Activated gamma-delta T cell treated with anti-CD3 and anti-CD28 coated beads, Interleukin-2, amount 50 U/mL, for 16 hours (primary cell): Measurements from ENCODE around the gene ZNF804A.

Experiments used
- DNase-seq: peaks from one replicate; pipeline ENCODE4 v3.0.0-alpha.2; 2020; ENCODE audit warnings: low read depth

ZNF804A gene

DNA sequence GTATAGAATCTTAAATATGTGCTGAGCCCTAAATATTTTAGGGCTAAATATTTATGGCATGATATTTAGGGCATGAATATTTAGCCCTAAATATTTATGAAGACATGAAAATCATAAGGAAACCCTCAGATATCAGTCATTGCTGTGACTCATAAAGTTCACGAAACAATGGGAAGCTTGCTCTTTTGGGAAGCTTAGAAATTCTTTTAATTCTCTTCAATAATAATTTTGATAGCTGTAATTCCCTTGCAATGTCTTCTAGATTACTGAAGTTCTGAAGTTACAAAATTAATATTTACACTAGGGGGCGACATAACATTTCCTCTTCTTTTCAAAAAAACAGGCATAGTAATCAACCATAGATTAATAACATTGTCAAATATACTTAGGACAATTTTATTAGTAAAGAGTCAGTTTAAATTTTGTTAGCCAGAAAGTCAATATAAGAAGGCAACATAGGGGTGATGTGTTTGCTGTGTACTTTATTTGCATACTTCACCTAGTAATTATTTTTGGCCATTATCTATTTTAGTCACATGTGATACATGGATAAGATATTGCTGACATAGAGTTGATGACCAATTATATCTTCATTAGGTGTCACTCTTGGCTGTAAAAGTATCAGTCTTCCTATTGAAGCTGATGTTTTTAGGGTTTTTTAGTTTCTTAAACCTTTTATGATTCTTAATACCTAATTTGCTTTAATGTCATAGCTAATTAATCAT, 13.2 kb downstream of the ZNF804A start:
- no peak for DNase-seq

DNA sequence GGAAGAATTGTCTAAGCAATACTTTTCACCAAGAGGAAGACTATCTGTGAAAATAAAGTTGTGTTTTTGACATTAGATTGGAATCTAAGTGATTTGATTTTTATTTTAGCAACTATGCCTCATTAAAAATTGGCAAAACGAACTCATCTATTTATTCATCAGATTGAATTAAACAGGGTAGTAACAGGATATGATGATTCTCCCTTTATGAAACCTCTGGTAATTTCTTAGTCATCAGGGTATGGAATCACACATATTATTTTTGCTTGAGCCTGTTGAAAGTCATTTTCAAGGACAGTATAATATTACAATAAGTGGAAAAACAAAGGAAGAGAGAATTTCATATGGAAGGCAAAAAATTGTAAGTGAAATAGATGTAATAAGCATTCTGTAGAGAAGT, 22.0 kb downstream of the ZNF804A start:
- no peak for DNase-seq

DNA sequence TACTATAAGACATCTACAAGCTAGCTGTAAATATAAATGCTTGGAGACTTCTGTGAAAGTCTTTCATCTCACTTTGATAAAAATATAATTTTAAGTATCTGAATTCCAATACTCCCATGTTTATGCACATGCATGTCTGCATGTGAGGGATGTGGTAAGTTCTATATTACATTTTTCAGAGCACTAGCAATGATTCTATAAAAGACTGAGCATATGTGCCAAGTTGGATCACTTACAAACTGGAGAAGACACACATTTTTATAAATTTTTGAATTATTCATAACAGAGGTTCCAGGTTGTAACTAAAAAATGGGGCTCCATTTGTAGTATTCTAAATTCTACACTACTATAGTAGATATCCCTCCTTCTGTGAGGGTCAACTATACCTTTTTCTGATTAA, 26.0 kb downstream of the ZNF804A start:
- no peak for DNase-seq

DNA sequence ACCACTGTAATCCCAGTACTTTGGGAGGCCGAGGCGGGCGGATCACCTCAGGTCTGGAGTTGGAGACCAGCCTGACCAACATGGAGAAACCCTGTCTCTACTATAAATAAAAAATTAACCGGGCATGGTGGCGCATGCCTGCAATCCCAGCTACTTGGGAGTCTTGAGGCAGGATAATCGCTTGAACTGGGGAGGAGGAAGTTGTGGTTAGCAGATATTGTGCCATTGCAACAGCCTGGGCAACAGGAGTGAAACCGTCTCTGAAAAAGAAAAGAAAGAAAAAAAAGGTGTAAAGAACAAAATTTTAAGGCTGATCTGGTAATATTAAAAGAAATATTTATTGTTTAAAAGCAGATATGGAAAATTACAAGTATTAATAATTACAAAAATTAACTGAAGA, 29.7 kb downstream of the ZNF804A start:
- no peak for DNase-seq

DNA sequence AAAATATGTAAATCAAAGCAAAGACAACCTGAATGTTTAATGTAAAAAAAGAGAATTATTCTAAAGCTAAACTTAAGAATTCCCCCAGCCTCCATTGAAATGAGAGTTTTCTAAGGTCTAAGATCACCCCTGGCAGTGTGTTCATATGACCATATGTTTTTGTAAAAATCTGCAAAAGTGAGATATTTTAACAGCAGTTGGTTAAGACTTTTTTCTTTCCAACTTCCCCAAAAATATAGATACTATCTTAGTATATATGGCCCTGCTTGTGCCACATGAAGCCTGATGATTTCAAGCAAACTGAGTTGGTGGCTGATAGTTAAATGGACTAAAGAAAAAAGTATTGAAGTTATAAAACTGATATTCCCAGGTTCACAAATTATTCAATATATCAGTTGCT, 35.4 kb downstream of the ZNF804A start:
- DNase-seq = no peak

DNA sequence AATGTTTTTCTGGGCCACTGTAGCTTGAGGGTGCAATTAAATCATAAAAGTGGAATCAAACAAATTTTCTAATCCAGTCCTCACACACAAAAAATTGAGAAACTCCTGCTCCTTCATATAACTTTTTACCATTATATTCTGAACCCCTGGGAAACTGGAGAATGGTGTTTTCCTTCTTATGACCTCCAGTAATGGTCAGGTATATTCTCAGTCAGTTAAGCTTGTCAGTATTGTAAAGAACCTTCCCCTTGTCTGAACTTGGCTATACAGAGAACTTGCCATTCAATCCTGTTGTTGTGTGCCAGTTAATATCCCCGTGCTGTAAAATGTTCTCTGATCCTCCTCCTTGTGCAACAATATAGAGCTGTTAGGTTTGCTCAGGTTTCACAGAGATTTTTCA, 39.5 kb downstream of the ZNF804A start:
- no peak for DNase-seq

DNA sequence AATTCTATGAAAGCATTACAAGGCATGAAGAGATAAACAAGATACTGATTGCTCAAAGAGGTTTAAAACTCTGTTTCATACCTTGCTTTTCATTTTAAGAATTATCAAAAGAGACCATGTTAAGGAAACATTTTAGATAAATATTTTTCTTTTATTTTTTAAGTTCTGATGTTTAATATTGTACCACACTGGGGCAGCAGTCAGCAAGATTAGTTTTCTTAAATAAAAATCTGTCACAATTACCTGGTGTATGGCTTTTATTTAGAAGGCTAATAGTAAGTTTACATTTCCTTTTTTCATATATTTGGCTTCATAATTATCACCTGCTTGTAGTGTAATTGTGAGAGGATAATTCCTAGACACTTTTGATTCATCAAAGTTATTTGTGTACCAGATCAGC, 46.4 kb downstream of the ZNF804A start:
- DNase-seq = no peak

DNA sequence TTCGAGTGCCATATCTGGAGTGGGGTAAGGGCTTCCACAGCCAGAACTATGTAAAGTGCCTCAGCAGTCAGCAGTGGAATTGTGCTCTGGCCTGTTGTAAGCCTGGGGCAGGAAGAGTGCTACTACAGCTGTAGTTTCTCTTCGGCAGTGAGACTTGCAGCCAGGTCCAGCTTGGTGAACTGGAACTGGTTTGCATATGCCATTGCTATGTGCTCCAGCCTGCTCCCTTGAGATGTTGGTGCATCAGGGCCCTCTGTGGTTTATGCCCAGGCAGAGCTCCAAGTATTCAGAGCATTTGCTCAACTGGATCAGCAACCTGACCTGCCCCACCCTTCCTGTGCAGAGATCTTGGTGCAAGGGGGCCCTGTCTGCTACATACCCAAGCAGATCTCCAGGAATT, 47.8 kb downstream of the ZNF804A start:
- no peak for DNase-seq

DNA sequence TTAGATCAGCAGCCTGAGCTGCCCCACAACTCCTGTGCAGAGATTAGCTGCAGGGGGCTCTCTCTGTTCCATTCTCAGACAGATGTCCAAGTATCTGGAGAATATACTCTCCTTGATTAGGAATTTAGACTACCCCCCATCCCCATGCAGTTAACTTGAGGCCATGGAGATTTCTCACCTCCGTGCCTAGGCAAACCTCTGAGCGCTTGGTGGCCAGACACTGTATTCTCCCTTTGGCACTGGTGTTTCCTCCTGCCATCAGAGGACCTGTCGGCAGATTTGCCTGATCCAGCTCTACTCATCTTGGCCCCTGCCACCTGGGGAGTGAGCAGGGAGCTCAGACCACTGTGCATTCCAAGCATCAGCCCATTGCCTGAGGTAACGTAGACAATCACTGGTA, 48.3 kb downstream of the ZNF804A start:
- no peak for DNase-seq

DNA sequence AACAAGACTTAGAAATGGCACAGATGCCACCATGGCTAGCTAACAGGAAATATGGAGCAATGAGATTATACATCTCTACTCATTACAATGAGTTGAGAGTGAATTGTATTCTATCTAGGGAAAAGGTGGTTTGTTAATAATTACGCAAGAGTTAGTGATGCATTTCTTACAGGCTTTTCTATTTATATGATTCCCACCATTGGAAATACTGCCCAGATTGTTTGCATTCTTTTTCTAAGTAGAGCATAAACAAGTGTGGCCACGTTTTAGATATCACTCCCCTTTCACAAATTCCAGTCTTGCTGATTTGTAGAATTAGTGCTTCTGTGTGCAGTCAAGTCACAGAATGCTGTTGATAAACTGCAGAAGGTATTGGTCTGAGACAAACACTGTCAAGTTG, 56.6 kb downstream of the ZNF804A start:
- DNase-seq = no peak

DNA sequence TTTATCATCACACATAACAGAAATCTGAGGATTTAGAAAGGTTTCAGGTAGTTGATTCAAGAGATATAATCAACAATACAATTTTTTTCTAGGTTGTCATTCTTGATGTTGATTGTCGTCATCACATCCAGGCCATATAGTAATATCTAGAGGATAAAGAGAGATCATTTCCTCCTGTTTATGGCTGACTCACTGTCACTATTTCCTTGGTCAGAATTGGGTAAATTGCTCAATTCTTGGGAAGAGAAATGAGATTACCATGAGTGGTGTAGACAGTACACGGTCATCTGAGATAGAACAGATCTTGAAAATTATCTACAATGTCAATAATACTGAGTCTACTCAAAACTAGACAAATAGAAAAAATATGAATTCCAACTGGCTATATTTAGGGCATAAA, 78.8 kb downstream of the ZNF804A start:
- no peak for DNase-seq

DNA sequence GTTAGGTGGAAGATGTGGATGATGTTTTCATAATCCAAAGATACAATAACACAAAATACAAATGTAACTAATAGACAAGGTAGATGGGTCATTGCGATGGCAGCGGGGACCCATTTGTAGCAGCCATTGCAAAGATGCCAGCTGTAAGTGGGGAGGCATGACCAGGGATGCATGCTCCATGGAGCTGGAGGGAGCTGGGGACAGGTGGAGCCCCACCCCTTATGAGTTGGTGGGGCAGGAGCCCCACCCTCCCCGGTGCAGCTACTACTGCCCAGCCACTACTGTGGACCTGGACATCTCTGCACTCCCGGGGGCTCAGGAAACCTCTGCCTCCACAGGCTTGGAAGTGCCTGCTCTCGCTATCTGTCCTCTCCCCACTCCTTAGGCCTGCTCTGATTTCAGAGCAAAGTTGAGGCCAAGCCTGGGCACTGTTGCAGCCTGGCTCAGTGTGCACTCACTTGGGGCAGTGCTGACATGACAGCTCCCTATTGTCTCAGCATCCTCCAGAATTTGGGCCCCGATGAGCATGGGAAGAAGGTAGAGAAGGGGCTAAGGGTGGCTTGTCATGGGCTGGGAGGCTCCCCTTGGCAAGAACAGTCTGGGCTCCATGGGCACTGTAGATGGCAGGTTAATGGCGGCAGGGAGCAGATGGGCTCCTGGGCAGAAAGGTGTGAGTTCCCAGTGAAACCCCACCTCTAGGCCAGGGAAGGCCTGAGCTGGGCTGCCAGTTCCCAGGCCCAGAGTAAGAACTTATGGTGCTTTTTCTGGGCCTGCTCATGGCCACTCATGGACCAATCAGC, 81.1 kb downstream of the ZNF804A start:
- no peak for DNase-seq

DNA sequence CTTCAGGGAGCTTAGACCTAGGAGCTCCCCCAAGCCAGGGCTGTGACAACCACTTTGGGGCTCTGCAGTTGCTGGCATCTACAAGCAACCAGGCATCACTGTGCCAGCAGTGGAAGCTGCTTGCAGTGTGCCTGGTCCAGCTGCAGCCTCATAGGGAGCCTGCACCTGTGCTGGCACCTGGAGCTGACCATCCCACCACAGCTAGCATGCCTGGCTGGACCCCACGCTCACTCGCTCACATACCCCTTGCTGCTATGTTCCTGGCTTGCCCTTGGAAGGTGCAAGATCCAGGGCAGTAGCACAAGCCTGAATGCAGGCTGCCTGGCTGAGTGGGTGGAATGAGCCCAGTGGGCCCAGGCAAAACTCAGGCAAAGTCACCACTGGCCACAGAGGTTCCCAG, 82.5 kb downstream of the ZNF804A start:
- no peak for DNase-seq

DNA sequence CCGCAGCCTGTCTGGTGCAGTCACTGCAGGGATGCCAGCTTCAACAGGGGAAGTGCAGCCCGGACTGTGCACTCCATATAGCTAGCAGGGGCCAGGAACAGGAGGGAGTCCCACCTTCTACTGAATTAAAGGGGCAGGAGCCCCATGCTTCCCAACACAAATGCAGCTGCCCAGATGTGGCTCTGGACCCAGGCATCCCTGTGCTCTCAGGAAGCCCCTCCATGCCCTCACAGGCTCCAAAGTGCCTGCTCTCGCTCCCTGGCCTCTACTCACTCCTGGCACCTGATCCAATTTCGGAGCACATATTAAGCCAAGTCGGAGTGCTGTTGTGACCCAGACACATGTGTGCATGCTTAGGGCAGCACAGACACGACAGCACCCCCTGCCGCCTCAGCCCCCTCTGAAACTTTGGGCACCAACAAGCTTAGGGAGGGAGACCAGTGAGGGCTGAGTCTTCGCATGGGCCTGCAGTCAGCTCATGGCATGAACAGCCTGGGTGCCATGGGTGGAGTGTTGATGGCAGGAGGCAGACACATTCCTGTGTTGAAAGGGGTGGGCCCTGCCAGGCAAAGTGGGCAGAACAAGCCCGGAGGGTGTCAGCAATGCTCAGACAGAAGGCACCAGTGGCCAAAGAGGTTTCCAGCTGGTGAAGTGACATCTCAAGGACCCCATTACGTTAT, 83.5 kb downstream of the ZNF804A start:
- DNase-seq = no peak

DNA sequence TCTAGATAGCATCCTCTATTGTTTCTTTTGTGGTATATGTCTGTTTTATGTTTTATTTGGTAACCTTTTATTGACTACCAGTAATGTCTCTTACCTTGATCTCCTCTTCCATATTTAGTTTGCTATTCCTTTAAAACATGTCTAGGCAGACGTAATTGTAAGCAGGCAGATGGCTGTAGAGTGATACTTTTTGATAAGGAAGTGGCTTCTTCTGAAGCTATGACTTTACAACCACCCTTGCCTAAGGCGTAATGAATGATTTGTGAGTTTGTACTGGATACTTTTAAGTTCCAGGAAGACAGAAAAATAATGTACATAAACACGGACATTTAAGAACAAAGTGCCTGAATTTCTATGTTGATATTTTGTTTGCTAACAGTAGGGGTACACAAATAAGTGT, 85.6 kb downstream of the ZNF804A start:
- no peak for DNase-seq

DNA sequence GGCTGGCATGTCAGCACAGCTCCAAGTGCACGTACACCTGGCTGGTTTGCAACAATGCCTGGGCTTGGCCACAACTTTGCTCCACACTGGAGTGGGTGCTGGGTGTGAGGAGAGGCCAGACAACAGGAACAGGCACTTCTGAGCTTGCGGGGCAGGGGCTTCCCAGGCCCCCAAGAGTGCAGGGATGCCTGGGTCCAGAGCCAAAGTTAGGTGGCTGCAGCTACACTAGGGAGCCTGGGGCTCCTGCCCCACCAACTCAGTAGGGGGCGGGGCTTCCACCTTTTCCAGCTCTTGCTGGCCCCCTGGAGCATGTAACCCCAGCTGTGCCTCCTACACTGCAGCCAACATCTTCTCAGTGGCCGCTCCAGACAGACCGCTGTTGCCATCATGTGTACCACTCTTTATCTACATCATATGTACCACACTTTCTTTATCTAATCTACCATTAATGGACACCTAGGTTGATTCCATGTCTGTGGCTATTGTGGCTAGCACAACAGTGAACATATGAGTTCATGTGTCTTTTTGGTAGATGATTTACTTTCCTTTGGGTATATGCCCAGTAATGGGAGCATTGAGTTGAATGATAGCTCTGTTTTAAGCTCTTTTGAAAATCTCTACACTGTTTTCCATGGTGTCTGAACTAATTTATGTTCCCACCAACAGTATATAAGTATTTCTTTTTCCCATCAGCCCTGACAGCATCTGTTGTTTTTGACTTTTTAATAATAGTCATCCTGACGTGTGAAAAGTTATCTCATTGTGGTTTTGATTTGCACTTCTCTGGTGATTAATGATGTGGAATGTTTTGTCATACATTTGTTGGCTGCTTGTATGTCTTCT, 87.9 kb downstream of the ZNF804A start:
- DNase-seq = no peak

DNA sequence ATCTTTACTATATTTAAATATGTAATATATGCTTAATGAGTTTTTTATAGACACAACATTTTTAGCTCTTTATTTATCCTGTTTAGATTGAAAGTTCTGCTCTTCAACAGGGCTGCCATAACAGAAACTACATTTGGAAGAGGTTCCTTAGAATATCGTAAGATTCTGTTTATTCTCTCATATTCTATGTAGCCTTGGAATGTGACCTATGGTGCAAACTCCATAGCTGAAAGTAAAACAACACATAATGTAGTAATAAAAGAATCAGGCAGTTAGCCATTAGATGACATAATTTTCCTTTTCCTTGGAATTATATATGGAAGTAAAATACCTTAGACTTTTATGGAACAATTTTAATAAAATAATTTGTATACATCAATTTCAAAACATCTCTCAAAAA, 91.3 kb downstream of the ZNF804A start:
- no peak for DNase-seq

DNA sequence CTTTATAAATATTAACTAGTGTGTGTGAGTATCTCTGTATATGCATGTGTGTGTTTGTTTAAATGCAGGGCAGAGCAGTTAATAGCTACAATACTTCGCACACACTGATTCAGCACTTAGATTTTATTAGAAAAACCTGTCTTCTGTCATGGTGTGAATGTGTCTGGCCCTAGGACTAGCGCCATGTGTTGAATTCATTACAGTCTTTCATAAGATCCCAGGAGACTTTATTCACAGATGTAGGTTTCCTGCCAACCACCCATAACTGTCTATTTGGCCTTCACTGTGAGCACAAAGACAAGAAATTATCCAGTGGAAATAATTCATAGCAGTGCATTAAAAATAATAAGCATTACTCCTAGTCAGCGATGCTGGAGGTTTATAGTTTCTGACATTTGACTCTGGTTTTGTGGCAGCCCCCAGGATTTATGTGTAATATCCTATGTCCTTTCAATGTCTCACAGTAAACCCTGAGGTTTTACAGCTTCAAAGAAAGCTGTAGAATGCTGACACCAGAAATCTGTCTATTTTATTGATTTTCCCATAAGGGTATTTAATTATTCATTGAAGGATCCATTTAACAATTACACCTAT, 93.9 kb downstream of the ZNF804A start:
- DNase-seq = no peak

DNA sequence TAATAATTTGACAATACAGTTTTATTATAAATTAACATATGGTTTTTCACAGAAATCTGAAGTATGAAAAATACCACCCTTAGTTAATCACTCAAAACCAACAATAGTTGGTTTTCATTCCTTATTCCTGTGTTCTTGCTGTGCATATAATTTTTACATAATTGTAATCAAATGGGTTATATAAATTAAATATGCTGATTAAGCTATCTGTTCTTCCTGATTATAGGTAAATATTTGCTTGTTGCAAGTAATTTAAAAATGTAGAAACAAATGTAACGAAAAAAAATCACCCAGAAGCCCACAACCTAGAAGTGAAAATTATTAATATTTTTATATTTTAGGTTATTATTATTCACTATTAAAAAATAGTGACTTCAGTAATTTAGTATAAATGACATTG, 98.3 kb downstream of the ZNF804A start:
- DNase-seq = no peak

DNA sequence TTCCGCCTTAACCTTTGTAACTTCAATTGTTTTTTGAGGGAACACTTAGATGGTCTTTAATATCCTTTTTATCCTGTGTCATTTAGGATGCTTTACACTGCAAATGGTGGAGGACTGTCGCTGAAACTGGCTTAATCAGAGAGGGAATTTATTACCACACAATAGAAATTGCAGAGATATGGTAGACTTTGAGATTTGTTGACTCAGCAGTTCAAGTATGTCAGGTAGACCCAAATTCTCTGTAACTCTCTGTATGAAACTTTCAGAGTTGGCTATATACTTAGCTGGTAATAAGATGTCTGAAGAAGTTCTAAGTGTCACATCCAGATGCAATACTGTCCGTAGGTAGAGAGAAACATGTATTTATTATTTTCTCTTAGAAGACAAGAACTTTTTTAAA, 100.1 kb downstream of the ZNF804A start:
- DNase-seq = no peak

DNA sequence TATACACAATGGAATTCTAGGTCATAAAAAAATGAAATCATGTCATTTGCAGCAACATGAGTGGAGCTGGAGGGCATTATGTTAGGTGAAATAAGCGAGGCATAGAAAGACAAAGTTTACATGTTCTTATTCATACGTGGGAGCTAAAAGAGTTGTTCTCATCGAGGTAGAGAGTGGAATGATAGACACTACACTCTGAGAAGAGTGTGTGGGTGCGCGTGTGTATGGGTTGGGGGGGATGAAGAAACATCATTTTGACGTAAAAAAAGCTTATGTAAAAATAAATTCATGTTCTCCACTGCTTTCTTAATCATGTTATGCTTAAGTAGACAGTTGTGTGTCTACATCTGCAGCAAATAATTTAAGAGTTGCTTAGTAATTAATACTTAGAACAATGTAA, 123.6 kb downstream of the ZNF804A start:
- DNase-seq = no peak

DNA sequence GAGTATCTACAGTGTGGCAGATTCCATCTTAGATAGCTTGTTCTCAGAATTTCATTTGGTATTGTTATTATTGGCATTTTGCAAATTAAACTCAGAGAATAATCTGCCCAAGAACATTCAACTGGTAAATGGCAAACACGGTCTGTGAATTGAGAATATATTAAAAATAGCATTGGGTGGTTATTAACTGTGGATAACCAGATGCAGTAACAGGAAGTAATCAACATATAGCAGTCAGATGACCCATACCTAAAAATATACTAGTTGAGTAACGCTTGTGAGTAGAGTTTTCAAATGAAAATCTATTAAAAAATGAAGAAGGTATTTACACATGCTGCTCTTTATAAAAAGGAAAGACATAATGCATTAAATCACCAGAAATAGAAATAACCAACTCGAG, 129.5 kb downstream of the ZNF804A start:
- no peak for DNase-seq
